Right cardiac atrium (tissue), 5 donors: ENCODE measurements around the gene SOX18. TPM values are rescaled to one million over a fixed set of nuclear protein-coding genes. Genes with fewer than 3 reads are reported as not detected.
A peak's percentile ranks its signal among the peaks of the same experiment; 100 is the strongest.

Experiments used
- ATAC-seq, 2 donors: fragments of 200-7000 bp; cut with Tn5 transposase; one replicate each; pipeline versions ENCODE4 v1.8.0 to v1.9.1; 2020; ENCODE audit warnings: moderate library complexity in 2 of 2, mild to moderate bottlenecking in 1 of 2
- DNase-seq, 3 donors: peaks; one replicate each; pipeline ENCODE4 v3.0.0-alpha.2; 2020
- H3K27ac ChIP-seq: one replicate; pipeline ENCODE4 v1.5.1; 2013; ENCODE audit warnings: mild to moderate bottlenecking, low read length, control low read depth, moderate library complexity
- H3K27me3 ChIP-seq: one replicate; pipeline ENCODE4 v1.6.1; 2013; ENCODE audit not compliant: control insufficient read depth, insufficient read depth
- H3K4me1 ChIP-seq: one replicate; pipeline ENCODE4 v1.6.1; 2013; ENCODE audit warnings: low read length; ENCODE audit not compliant: control insufficient read depth, insufficient read depth
- H3K4me3 ChIP-seq: one replicate; pipeline ENCODE4 v1.5.1; 2013; ENCODE audit warnings: low read length, control low read depth
- H3K9me3 ChIP-seq: one replicate; pipeline ENCODE4 v1.6.1; 2013; ENCODE audit warnings: low read length; ENCODE audit not compliant: control insufficient read depth
- WGBS: extraction: QIAGEN DNeasy Blood & Tissue Kit; methylation state at CpG from one replicate; pipeline ENCODE4 v1.1.7; 2013; 5-methylcytosine and 5-hydroxymethylcytosine counted together
- intact Hi-C, 4 donors: fragments of 100-400 bp; cut with DNase I; formaldehyde crosslinking; loops; one replicate each; pipeline versions ENCODE4 v1.11.0 to v1.14.0; 2022 to 2023
- long read RNA-seq, 4 donors: library from polyadenylated mRNA; unstranded; transcript quantifications; one replicate each; pipeline ENCODE4 v2.0.0, GENCODE V29; 2020 to 2021
- polyA plus RNA-seq: library from polyadenylated mRNA; stranded (reverse); fragments of 200-250 nt; gene quantifications from one replicate; pipeline ENCODE4 v1.2.3, GENCODE V29; 2013
- total RNA-seq, 4 donors: library from RNA; stranded (reverse); fragmentation: NEBNext Ultra II Directional; extraction: Animal tissue kit (Norgen Biotek cat#: 25700); gene quantifications; one replicate each; pipeline ENCODE4 v1.2.1, GENCODE V29; 2021
- donor health status: healthy with polysubstance abuse.
- donor health status: DM: no; HTN: yes; CAD: no.
- donor health status: DM: no; HTN: no; CAD: no.
- donor health status: DM: no; HTN: yes; CAD: no; lungs with severe emphysema.
- donor health status: DM: yes; HTN: yes; CAD: no.

Gene SOX18
- total RNA-seq (10 to 100 TPM; 28.7 to 42.1 (median 41.1) TPM), polyA plus RNA-seq (26.8 TPM)
- long read RNA-seq, donor 1, transcript SOX18-201 (2 exons, 1,864 nt), result major isoform, 45 of 61 reads
- long read RNA-seq, donor 1, partial matches to known transcripts, result 16 of 61 reads
- long read RNA-seq, donor 1, other reads (novel, unspliced or antisense), result 0 of 61 reads
- long read RNA-seq, donor 2, transcript SOX18-201 (2 exons, 1,864 nt), result major isoform, 23 of 26 reads
- long read RNA-seq, donor 2, partial matches to known transcripts, result 3 of 26 reads
- long read RNA-seq, donor 2, other reads (novel, unspliced or antisense), result 0 of 26 reads
- long read RNA-seq, donor 3, partial matches to known transcripts, result 2 of 6 reads
- long read RNA-seq, donor 3, other reads (novel, unspliced or antisense), result 0 of 6 reads
- long read RNA-seq, donor 4, transcript SOX18-201 (2 exons, 1,864 nt), result major isoform, 36 of 46 reads
- long read RNA-seq, donor 4, partial matches to known transcripts, result 0 of 46 reads
- long read RNA-seq, donor 4, other reads (novel, unspliced or antisense), result 10 of 46 reads

DNA sequence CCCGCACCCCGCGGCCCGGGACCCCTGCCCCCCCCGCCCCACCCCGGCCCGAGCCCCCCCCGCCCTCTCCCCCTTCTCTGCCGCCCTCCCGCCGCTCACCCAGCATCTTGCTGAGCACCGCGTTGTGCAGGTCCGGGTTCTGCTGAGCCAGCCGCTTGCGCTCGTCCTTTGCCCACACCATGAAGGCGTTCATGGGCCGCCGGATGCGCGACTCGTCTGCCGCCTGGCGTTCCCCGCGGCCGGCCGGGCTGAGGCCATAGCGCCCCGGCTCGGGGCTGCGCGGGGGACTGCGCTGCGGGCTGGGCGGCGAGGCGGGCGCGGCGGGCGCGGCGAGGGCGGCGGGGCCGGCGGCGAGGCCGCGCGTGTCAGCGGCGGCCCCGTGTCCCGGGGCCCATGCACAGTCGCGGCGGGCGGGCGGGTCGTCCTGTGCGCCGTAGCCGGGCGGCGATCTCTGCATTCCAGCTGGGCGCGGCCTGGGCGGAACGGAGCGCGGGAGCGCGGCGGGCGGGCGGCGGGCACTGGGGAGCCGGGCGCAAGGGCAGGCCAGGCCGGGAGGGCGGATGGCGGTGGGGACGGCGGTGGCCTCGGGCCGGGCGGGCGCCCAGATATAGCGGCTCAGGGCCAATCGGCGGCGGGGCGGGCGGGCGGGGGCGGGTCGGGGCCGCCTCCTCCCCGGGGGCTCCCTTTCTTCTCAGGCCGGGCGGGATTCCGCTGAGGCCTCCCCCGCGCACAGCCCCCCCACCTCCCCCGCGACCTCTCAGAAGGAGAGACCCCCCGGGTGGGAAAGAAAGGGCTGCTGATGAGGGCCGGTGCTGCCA lies at the start of gene SOX18:
TSS of gene SOX18 (minus strand) at position 580 of the 818 bp plus-strand sequence. CDS start at position 457, 123 bp downstream.
- ATAC-seq, result peak; percentile 15 to 29
- 1% methylated on average over 106 of the region's 111 CpGs for WGBS
- no peaks in the 10 kb centered on the region for H3K4me1 ChIP-seq

DNA sequence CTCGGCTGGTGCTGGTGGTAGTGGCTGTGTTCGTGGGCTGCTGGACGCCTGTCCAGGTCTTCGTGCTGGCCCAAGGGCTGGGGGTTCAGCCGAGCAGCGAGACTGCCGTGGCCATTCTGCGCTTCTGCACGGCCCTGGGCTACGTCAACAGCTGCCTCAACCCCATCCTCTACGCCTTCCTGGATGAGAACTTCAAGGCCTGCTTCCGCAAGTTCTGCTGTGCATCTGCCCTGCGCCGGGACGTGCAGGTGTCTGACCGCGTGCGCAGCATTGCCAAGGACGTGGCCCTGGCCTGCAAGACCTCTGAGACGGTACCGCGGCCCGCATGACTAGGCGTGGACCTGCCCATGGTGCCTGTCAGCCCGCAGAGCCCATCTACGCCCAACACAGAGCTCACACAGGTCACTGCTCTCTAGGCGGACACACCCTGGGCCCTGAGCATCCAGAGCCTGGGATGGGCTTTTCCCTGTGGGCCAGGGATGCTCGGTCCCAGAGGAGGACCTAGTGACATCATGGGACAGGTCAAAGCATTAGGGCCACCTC lies 49.1 kb upstream of the SOX18 start:
- Histone ChIP-seq H3K27me3 (no peaks in the 10 kb centered on the region), H3K27ac (no peak overlapping the region), H3K4me1 (no peaks in the 10 kb centered on the region), H3K9me3 (no peaks in the 10 kb centered on the region), H3K4me3 (no peak overlapping the region)
- intact Hi-C loops, result no loop called here
- WGBS, result 96% methylated on average over 28 of the region's 28 CpGs
- peak in 1 of 3 donors; percentile 37 for DNase-seq
- no peak for ATAC-seq

More for the DNA sequence above, at the start of gene SOX18:
- Histone ChIP-seq H3K4me3 (peak within 1 kb of the TSS; percentile 53), H3K27ac (peak within 1 kb of the TSS; percentile 57), H3K9me3 (no peaks in the 10 kb centered on the region), H3K27me3 (no peaks in the 10 kb centered on the region)
- intact Hi-C loops, result no loop called here
- peak; percentile 65 to 88 (median 84) for DNase-seq

DNA sequence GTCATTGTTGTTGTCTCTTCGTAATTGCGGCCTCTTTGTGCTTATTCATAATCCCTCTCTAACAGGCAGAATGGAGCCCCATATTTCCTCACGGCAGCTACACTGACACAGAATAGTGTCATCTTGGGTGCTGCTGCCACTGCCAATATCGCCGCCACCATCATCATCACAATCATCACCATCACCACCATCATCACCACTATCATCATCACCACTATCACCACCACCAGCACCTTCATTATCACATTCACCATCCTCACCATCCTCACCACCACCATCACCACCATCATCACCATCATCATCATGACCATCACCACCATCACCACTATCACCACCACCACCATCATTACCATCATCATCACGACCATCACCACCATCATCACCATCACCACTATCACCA lies 47.1 kb upstream of the SOX18 start:
- H3K4me3 ChIP-seq, result no peak overlapping the region
- no peak for DNase-seq
- no peak overlapping the region for H3K27ac ChIP-seq
- no peaks in the 10 kb centered on the region for H3K4me1 ChIP-seq
- H3K9me3 ChIP-seq, result no peaks in the 10 kb centered on the region
- ATAC-seq, result no peak
- 86% methylated on average over 6 of the region's 6 CpGs for WGBS
- H3K27me3 ChIP-seq, result no peaks in the 10 kb centered on the region
- intact Hi-C loops, result no loop called here

DNA sequence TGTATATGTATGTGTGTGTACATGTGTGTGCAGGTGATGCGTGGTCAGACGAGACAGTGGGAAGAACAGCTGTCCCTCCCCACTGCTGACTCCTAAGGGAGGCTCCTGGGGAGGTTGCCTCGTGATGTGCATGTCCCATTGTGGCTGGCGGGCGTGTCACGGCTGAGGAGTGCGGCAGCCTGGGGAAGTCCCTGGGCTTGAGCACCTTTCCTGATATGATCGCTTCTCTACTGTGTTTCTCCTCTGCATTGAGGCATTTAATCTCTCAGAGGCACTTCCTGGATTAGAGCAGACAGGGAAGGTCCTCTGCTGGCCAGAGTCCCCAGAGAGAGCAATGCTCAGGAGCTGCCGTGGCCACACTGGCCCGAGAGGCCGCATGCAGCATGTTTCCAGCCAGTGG lies 46.5 kb upstream of the SOX18 start:
- Histone ChIP-seq H3K4me1 (no peaks in the 10 kb centered on the region), H3K4me3 (no peak overlapping the region), H3K27me3 (no peaks in the 10 kb centered on the region), H3K9me3 (no peaks in the 10 kb centered on the region), H3K27ac (no peak overlapping the region)
- intact Hi-C loops, result no loop called here
- no peak for ATAC-seq
- 91% methylated on average over 11 of the region's 11 CpGs for WGBS
- DNase-seq, result no peak

DNA sequence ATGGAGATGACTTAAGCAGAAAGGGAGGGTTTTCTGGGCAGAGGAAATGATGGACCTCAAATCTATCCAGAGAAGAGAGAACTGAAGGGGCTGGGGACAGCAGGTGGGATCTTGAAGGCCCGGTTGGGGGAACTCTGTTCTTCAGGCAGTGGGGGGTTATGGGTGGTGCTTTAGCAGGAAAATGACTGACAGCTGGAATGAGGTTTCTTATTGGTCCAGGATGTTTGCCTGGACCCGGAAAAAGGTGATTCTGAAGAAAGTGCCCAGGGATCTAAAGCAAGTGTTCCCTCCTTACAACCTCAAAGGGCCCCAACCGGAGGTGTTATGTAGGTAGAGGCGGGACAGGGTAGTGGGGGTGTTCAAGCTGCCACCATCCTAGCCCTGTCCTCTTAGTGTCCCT lies 46.0 kb upstream of the SOX18 start:
- Histone ChIP-seq H3K27me3 (no peaks in the 10 kb centered on the region), H3K4me3 (no peak overlapping the region), H3K9me3 (no peaks in the 10 kb centered on the region), H3K27ac (no peak overlapping the region), H3K4me1 (no peaks in the 10 kb centered on the region)
- intact Hi-C loops, result no loop called here
- no peak for DNase-seq
- no peak for ATAC-seq
- WGBS, result 89% methylated on average over 4 of the region's 4 CpGs

DNA sequence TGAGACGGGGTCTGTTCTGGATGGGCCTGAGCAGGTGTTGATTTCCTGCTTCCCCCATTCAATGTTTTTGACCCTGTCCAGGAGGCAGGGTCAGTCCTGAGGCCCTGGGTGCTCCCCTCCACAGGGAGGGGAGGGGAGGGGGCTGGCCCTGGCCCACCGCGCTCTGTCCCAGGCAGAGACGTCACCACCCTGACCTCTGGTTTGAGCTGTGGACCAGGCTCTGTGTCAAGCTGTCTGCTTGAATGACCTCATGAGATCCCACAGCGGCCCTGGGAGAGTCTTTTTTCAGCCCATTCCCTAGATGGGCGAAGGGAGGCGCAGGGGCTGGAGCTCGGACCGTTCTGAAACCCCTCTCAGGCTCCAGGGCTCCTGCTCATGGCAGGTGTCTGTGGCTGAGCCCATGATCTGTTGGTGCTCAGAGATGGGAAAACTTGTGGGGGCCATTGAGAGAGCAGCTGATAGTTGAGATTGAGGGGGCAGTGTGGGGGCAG lies 43.6 kb upstream of the SOX18 start:
- Histone ChIP-seq H3K4me3 (no peak overlapping the region), H3K9me3 (no peaks in the 10 kb centered on the region), H3K4me1 (no peaks in the 10 kb centered on the region), H3K27me3 (no peaks in the 10 kb centered on the region), H3K27ac (no peak overlapping the region)
- 46% methylated on average over 9 of the region's 9 CpGs for WGBS
- DNase-seq, result no peak
- ATAC-seq, result no peak
- intact Hi-C loops, result no loop called here

DNA sequence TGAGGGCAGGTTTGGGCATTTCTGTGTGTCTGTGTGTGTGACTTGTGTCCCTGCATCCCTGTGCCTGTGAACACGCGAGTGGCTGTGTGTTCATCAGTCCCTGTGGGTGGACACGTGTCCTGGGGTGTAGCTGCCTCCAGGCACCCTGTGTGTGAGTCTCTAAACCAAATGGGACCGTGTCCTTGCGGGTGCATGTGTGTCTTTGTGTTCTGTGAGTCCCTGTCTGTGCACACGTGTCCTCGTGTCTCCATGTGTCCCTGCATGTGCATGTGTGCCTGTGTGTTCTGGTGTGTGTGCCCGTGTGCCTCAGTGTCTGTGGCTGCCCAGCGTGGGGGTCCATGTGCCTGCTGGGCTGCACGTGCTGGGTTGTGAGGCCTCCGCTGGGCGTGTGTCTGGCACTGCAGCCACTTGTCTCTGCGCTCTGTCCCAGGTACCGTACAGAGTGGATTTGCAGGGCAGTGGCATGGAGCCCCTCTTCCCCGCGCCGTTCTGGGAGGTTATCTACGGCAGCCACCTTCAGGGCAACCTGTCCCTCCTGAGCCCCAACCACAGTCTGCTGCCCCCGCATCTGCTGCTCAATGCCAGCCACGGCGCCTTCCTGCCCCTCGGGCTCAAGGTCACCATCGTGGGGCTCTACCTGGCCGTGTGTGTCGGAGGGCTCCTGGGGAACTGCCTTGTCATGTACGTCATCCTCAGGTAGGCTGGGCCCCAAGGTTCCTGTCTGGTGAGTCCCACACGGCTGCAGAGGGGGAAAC lies 43.0 kb upstream of the SOX18 start:
- DNase-seq, result no peak
- no peak for ATAC-seq
- H3K4me3 ChIP-seq, result no peak overlapping the region
- 54% methylated on average over 27 of the region's 27 CpGs for WGBS
- H3K4me1 ChIP-seq, result no peaks in the 10 kb centered on the region
- intact Hi-C loops, result no loop called here
- no peak overlapping the region for H3K27ac ChIP-seq
- H3K27me3 ChIP-seq, result no peaks in the 10 kb centered on the region
- H3K9me3 ChIP-seq, result no peaks in the 10 kb centered on the region

DNA sequence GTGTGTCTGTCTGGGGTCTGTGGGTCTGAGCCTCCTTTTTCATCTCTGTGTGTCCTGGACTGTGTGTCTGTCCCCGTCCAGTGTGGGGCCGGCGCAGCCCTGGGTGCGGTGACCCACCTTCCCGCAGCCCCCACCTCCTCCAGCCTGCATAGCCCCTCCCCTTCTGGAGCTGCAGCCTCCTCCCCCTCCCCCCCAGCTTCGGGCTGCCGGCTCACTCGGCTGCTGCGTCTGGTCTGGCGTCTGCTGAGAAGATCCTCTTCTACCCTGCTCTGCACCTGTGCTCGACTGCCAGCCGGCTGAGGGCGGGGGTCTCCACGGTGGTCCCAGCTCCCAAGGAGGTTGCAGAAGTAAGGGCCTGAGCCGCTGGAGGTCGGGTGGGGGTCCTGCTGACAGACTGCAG lies 42.3 kb upstream of the SOX18 start:
- Histone ChIP-seq H3K27ac (no peak overlapping the region), H3K27me3 (no peaks in the 10 kb centered on the region), H3K9me3 (no peaks in the 10 kb centered on the region), H3K4me1 (no peaks in the 10 kb centered on the region), H3K4me3 (no peak overlapping the region)
- intact Hi-C loops, result no loop called here
- DNase-seq (no peak), ATAC-seq (peak in 1 of 2 donors; percentile 18)
- 23% methylated on average over 16 of the region's 16 CpGs for WGBS

DNA sequence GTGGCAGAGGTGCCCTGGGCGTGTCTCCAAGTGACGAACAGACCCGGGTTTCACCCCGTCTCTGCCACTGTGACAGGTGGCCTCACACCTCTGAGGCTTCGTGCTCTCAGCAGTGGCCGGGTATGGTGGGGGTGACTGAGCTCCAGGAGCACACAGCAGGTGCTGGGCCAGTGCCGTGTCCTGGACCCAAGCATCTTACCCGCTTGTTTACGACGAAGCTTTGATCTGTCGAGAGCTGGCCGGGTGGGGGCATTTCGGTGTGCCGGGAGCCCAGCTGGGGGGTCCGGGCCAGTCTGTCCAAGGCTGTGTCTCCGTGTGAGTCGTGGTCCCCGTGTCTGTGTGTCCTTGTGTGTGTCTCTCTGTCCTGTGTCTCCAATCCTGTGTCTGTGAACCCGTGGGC lies 41.9 kb upstream of the SOX18 start:
- DNase-seq, result no peak
- intact Hi-C loops, result no loop called here
- H3K4me3 ChIP-seq, result no peak overlapping the region
- no peaks in the 10 kb centered on the region for H3K4me1 ChIP-seq
- no peaks in the 10 kb centered on the region for H3K9me3 ChIP-seq
- peak in 1 of 2 donors; percentile 11 for ATAC-seq
- no peaks in the 10 kb centered on the region for H3K27me3 ChIP-seq
- 73% methylated on average over 19 of the region's 19 CpGs for WGBS
- H3K27ac ChIP-seq, result no peak overlapping the region

DNA sequence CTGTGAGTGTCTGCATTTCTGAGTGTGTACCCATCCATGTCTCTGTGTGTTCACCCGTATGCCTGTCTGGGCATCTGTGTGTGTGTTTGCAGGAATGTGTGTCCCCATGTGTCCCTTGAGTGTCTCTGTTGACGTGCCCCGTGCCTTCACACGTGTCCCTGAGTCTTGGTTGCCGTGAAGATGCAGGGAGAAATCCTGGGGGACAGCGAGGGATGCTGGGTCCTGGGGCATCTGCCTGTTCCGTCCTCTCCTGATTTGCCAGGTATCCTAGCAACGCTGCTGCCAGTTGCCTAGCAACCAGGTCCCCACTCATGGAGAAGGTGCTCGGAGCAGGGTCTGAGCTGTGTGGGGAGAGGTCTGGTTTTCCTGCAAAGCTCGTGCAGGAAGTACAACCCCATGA lies 40.7 kb upstream of the SOX18 start:
- no peak overlapping the region for H3K27ac ChIP-seq
- ATAC-seq (no peak), DNase-seq (no peak)
- WGBS, result 51% methylated on average over 10 of the region's 10 CpGs
- no peaks in the 10 kb centered on the region for H3K4me1 ChIP-seq
- H3K27me3 ChIP-seq, result no peaks in the 10 kb centered on the region
- intact Hi-C loops, result no loop called here
- H3K9me3 ChIP-seq, result no peaks in the 10 kb centered on the region
- H3K4me3 ChIP-seq, result no peak overlapping the region
